HepG2 (cell line): ENCODE results near the gene RPRD1A. TPM values are rescaled to one million over a fixed set of nuclear protein-coding genes. Genes with fewer than 3 reads are reported as not detected.

ENCODE experiments used
- ATAC-seq: fragments of 200-7000 bp; cut with Tn5 transposase; 3 replicates; pipeline ENCODE4 v1.9.1; 2020; ENCODE audit warnings: mild to moderate bottlenecking, moderate library complexity
- BruUV-seq: library from RNA; stranded (reverse); fragments of 400-500 nt; replicated peaks from 2 replicates; lab custom pipeline; 2021; lab: Mats Ljungman, UMichigan
- CTCF ChIA-PET: fragments of 300-600 bp; formaldehyde crosslinking; extraction: SDS; loops from one replicate; lab custom pipeline; 2021; ENCODE audit warnings: low total read pairs, inconsistent platforms, low intra/inter-chr PET ratio; lab: Yijun Ruan, JAX
- POLR2A ChIA-PET: fragments of 350-600 bp; sonication (Branson Sonifier 250); formaldehyde crosslinking; loops from one replicate; lab custom pipeline; 2020; ENCODE audit warnings: antibody characterized with exemption, inconsistent platforms; lab: Yijun Ruan, JAX
- DNase-seq: peaks from one replicate; pipeline ENCODE4 v3.0.0-alpha.2; 2015; ENCODE audit warnings: low spot score
- FAIRE-seq: peaks from 3 replicates; lab custom pipeline; 2011; peaks lifted over from hg19 to GRCh38; lab: Jason Lieb, UNC
- H2AFZ ChIP-seq: one replicate; pipeline ENCODE4 v1.6.1; 2011; ENCODE audit warnings: low read length, inconsistent platforms
- H3K27ac ChIP-seq: fragments of 300-600 bp; 3 replicates; pipeline ENCODE4 v1.8.0; 2011; ENCODE audit warnings: mixed run types, mild to moderate bottlenecking, mixed read lengths, low read length, inconsistent platforms; ENCODE audit not compliant: insufficient read depth; ENCODE audit errors: extremely low read length
- H3K27me3 ChIP-seq, 2 experiments: fragments of 200-600 bp in 1 of 2; 2 replicates in 1 of 2; 3 replicates in 1 of 2; pipeline versions ENCODE4 v1.6.0 to v1.8.0; 2011; ENCODE audit warnings: low read length in 2 of 2, mild to moderate bottlenecking in 2 of 2, moderate library complexity in 2 of 2, inconsistent platforms in 1 of 2; ENCODE audit not compliant: insufficient read depth in 2 of 2, control insufficient read depth in 1 of 2
- H3K36me3 ChIP-seq, 2 experiments: fragments of 200-600 bp in 1 of 2; replicated peaks in 1 of 2; 2 replicates in 1 of 2; 3 replicates in 1 of 2; pipeline versions ENCODE4 v1.5.1 to v1.8.0; 2011; ENCODE audit warnings: low read length in 2 of 2, inconsistent platforms in 1 of 2; ENCODE audit not compliant: insufficient read depth in 2 of 2, control insufficient read depth in 1 of 2
- H3K4me1 ChIP-seq: 2 replicates; pipeline ENCODE4 v1.5.1; 2012; ENCODE audit warnings: low read length, inconsistent platforms; ENCODE audit not compliant: insufficient read depth
- H3K4me2 ChIP-seq: 2 replicates; pipeline ENCODE4 v1.6.0; 2011; ENCODE audit warnings: low read depth, low read length, inconsistent platforms
- H3K4me3 ChIP-seq, 3 experiments: fragments of 200-600 bp in 1 of 3; sonication (generic), shearing (Covaris generic) in 1 of 3; replicated peaks in 1 of 3; 2 replicates each; pipeline ENCODE4 v1.5.1; 2011 to 2016; ENCODE audit warnings: low read length in 3 of 3, inconsistent platforms in 2 of 3, low read depth in 2 of 3, mild to moderate bottlenecking in 2 of 3, control low read depth in 1 of 3, mixed read lengths in 1 of 3; ENCODE audit not compliant: insufficient read depth in 1 of 3
- H3K79me2 ChIP-seq: one replicate; pipeline ENCODE4 v1.6.1; 2011; ENCODE audit warnings: low read length, inconsistent platforms; ENCODE audit not compliant: insufficient read depth
- H3K9ac ChIP-seq: 2 replicates; pipeline ENCODE4 v1.6.0; 2011; ENCODE audit warnings: mild to moderate bottlenecking, low read depth, low read length, inconsistent platforms; ENCODE audit not compliant: insufficient read depth
- H3K9me3 ChIP-seq: 2 replicates; pipeline ENCODE4 v1.5.1; 2012; ENCODE audit warnings: mild to moderate bottlenecking, low read length
- H4K20me1 ChIP-seq: 2 replicates; pipeline ENCODE4 v1.6.0; 2011; ENCODE audit warnings: inconsistent platforms, mild to moderate bottlenecking, low read length, moderate library complexity; ENCODE audit not compliant: insufficient read depth
- DR1 ChIP-seq: sonication (generic); formaldehyde crosslinking; IDR thresholded peaks from 2 replicates; pipeline ENCODE4 v1.8.0; 2021; ENCODE audit warnings: mild to moderate bottlenecking, missing genetic modification reagents, inconsistent platforms
- MAFF ChIP-seq: IDR thresholded peaks from 2 replicates; pipeline ENCODE4 v1.6.1; 2011; ENCODE audit warnings: low read depth, low read length, improper control_type of control experiment
- MAFK ChIP-seq, 2 experiments: IDR thresholded peaks in 1 of 2; conservative IDR thresholded peaks in 1 of 2; 2 replicates each; pipeline ENCODE4 v1.6.1; 2011; ENCODE audit warnings: improper control_type of control experiment in 2 of 2, low read length in 2 of 2
- PHF20 ChIP-seq: sonication (generic); formaldehyde crosslinking; IDR thresholded peaks from 2 replicates; pipeline ENCODE4 v1.5.0; 2020; ENCODE audit warnings: mild to moderate bottlenecking, missing genetic modification reagents
- REXO4 ChIP-seq: sonication (generic); formaldehyde crosslinking; IDR thresholded peaks from 2 replicates; pipeline ENCODE4 v1.8.0; 2022; ENCODE audit warnings: missing genetic modification reagents, mild to moderate bottlenecking, borderline replicate concordance
- TGIF2 ChIP-seq: IDR thresholded peaks from 2 replicates; pipeline ENCODE4 v1.6.1; 2016; ENCODE audit warnings: control low read depth, missing compliant biosample characterization
- U2AF1 ChIP-seq: fragments of 200-400 bp; formaldehyde crosslinking; optimal IDR thresholded peaks from 2 replicates; pipeline ENCODE3; 2017; ENCODE audit warnings: mild to moderate bottlenecking, low read depth, low read length
- ZNF256 ChIP-seq: sonication (generic); formaldehyde crosslinking; conservative IDR thresholded peaks from 2 replicates; pipeline ENCODE4 v1.4.0; 2020; ENCODE audit warnings: missing genetic modification reagents
- ZNF383 ChIP-seq: sonication (generic); formaldehyde crosslinking; IDR thresholded peaks from 2 replicates; pipeline ENCODE4 v1.4.0; 2020; ENCODE audit warnings: missing genetic modification reagents, mild to moderate bottlenecking, borderline replicate concordance
- ZNF501 ChIP-seq: sonication (generic); formaldehyde crosslinking; IDR thresholded peaks from 2 replicates; pipeline ENCODE4 v1.5.1; 2020; ENCODE audit warnings: mild to moderate bottlenecking, moderate library complexity, missing genetic modification reagents
- ZNF766 ChIP-seq: sonication (generic); formaldehyde crosslinking; IDR thresholded peaks from 2 replicates; pipeline ENCODE4 v1.5.0; 2020; ENCODE audit warnings: missing genetic modification reagents, borderline replicate concordance
- WGBS: methylation state at CpG from one replicate; pipeline ENCODE4 v1.1.6; 2017; ENCODE audit warnings: low lambda C conversion rate; 5-methylcytosine and 5-hydroxymethylcytosine counted together
- in situ Hi-C: cut with HindIII; loops from 2 replicates; pipeline ENCODE4 v1.10.0; 2017; ENCODE audit warnings: low pct_unique_long_range_greater_than_20kb; ENCODE audit not compliant: extremely low pct_ligation_motif_present
- intact Hi-C: fragments of 100-400 bp; cut with micrococcal nuclease; formaldehyde crosslinking; loops from one replicate; pipeline ENCODE4 v1.10.0; 2022; ENCODE audit not compliant: unreplicated experiment
- polyA plus RNA-seq, 8 experiments: library from polyadenylated mRNA; depleted of rRNA in 3 of 8; stranded (reverse) in 7 of 8; unstranded in 1 of 8; fragments of >200 nt; fragmentation: Illumina TruSeq in 4 of 8; extraction: Trizol in 4 of 8; gene quantifications; 2 replicates each; pipeline versions ENCODE4 v1.2.1 to v1.2.3, GENCODE V29; 2011 to 2016; ENCODE audit warnings: low read depth in 4 of 8, missing spikeins in 1 of 8, mixed read lengths in 1 of 8; ENCODE audit not compliant: insufficient read depth in 1 of 8
- total RNA-seq, 5 experiments: library from RNA; depleted of rRNA; stranded (reverse); fragments of >200 nt; fragmentation: Illumina TruSeq; extraction: Trizol; gene quantifications; 2 replicates each; pipeline ENCODE4 v1.2.3, GENCODE V29; 2016; ENCODE audit warnings: low read depth in 1 of 5
- TF ChIP-seq, protein P1 (sequence below): sonication (generic); formaldehyde crosslinking; IDR thresholded peaks from 2 replicates; pipeline ENCODE4 v1.4.0; 2020; ENCODE audit warnings: missing genetic modification reagents, borderline replicate concordance

The RPRD1A gene
- total and polyA plus RNA-seq, 2 of the 13 experiments (the other 11 are each of a cell fraction or from before 2014, with no cell fraction given) = 42.5 to 78.2 TPM

DNA sequence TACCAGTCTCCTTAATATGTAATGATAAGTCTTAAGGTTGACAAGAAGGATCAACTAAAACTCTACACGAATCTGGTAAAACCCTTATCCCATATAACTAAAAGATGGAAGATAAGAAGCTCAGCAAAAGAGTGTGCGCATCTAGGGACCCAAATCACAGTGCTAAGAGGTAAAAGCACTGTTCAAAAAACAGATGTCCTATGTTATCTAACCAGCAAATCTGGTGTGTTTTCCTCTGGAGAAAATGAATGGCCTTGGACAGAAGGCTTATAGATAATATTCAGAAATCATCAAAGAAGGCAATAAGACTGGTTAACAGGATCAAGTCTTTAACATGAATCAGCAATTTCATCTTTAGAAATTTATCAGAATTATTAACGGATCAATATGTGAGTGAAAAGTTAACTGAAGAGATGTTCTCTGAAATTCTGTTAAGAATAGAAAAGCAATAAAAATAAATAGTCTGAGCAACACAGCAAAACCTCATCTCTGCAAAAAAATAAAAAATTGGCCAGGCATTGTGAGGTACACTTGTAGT is 47.1 kb downstream of the RPRD1A start:
- ChIA-PET POLR2A (no interaction called here), CTCF (no interaction called here)
- Histone ChIP-seq H3K36me3 (peaks cover 3 to 14% of the 10 kb centered on the region in 2 experiments; a peak in 3 of 5 replicates), H3K9me3 (no peaks in the 10 kb centered on the region), H3K4me1 (no peaks in the 10 kb centered on the region), H3K27ac (no peak overlapping the region), H3K4me2 (no peak overlapping the region), H3K4me3 (no peak overlapping the region), H3K9ac (no peak overlapping the region), H3K79me2 (no peaks in the 10 kb centered on the region), H3K27me3 (no peaks in the 10 kb centered on the region), H4K20me1 (no peaks in the 10 kb centered on the region), H2AFZ (no peak overlapping the region)
- 98% methylated on average over 3 of the region's 3 CpGs for WGBS
- DNase-seq = no peak
- intact Hi-C loops (no loop called here), in situ Hi-C loops (loop anchor here (10.0 kb wide), 1 partner anchor 265 kb away; no protein-coding TSS in a partner anchor)
- TF ChIP-seq REXO4 (no peak), DR1 (CRISPR knock-in tag) (no peak), ZNF383 (CRISPR knock-in tag) (no peak), PHF20 (CRISPR knock-in tag) (no peak), ZNF766 (CRISPR knock-in tag) (no peak), ZNF501 (CRISPR knock-in tag) (no peak), TGIF2 (CRISPR knock-in tag) (no peak), MAFF (peak; percentile 55), U2AF1 (no peak), ZNF256 (no peak), MAFK (conservative IDR thresholded peaks at IDR 0.05 in 1 of 2, IDR thresholded peaks at IDR 0.05 in 1 of 2; ENCODE audit: low read length in 2 of 2) (peak in 1 of 2 experiments; percentile 56; a peak in 2 of 4 replicates)
- TF ChIP-seq, protein P1, sequence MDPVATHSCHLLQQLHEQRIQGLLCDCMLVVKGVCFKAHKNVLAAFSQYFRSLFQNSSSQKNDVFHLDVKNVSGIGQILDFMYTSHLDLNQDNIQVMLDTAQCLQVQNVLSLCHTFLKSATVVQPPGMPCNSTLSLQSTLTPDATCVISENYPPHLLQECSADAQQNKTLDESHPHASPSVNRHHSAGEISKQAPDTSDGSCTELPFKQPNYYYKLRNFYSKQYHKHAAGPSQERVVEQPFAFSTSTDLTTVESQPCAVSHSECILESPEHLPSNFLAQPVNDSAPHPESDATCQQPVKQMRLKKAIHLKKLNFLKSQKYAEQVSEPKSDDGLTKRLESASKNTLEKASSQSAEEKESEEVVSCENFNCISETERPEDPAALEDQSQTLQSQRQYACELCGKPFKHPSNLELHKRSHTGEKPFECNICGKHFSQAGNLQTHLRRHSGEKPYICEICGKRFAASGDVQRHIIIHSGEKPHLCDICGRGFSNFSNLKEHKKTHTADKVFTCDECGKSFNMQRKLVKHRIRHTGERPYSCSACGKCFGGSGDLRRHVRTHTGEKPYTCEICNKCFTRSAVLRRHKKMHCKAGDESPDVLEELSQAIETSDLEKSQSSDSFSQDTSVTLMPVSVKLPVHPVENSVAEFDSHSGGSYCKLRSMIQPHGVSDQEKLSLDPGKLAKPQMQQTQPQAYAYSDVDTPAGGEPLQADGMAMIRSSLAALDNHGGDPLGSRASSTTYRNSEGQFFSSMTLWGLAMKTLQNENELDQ (CRISPR knock-in tag) = no peak
- no peak for FAIRE-seq
- ATAC-seq = no peak
- no TSS peak for BruUV-seq
